NCI-H1092 treated with DMSO at 0.1 percent for 48 hours (cell line): Measurements from ENCODE around the gene HOXA1.

Experiments
- DNase-seq: peaks from one replicate; lab custom pipeline; 2025; lab: John Stamatoyannopoulos, UW

The HOXA1 gene

DNA sequence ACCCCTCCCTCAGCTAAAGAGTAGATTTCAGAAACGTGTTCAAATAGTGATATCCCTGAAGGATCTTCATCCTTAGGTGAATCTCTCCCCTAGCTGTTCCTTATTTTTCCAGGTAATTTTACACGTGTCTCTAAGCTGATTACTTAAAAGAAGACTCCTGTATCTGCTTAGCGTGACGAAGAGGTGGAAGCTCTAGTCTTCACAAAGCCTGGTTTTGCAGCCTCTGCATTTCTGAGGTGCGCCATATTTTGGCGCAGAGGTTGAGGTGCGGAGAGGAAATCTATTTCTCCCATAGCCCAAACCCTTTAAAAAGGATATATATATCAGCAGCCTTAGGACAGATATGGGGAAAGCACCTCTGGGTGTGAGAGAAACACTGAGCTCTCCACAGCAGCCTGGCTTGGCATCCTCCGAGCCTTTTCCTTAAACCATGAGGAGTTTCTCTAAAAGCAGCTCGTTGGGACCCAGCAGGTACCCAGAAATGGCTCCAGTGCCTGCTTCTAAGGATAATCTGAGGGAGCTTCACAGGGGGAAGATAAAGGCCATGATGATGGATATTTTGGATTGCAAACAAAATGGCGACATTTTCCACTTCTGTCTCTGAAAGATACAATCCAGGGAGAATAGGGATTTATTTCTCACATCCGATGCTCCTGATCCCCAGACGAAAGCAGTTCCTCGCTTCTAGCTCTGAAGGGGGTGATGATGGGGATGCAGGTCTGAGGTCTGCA, 9.7 kb upstream of the HOXA1 start:
- DNase-seq = no peak

- DNase-seq = no peak
These were observed 8.7 kb upstream of the HOXA1 start for GRCh38 chr7:27104341-27105058.

- no peak for DNase-seq
These were observed 7.9 kb upstream of the HOXA1 start for GRCh38 chr7:27103489-27104226.

GRCh38 chr7:27102581-27103442, 7.0 kb upstream of the HOXA1 start, which contains the start of gene HOXA2:
Gene HOXA2 (minus strand): TSS chr7:27102683. CDS start chr7:27102500, 183 bp downstream.
- no peak for DNase-seq

DNA sequence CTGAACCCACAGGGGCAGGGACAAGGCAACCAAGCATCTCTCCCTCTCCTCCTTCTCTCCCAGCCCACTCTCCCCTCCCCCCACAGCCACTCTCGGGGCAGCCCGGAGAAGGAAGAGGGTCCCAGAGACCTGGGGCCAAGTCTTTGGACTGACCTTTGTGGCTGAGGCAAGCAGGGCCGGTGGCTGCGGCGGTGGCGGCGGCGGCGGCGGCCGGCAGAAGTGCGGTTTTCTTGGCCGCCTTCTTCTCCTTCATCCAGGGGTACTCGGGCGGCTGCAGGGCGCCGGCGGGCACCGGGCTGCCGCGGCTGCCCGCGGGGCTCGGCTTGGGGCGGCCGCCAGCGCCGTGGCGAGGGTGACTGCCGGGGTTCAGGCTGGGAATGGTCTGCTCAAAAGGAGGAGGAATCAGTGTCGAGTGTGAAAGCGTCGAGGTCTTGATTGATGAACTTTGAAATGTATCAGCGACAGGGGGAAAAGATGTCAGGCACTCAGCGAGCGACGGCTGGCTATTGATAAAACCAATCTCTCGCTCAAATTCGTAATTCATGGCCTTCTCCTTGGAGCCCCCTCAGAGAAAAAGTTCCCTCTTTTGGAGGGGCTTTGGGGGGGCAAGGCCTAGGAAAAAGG, 6.3 kb upstream of the HOXA1 start:
- no peak for DNase-seq

GRCh38 chr7:27101171-27101956, 5.6 kb upstream of the HOXA1 start:
- DNase-seq = no peak

GRCh38 chr7:27100694-27101170, 4.9 kb upstream of the HOXA1 start:
- DNase-seq = no peak

DNA sequence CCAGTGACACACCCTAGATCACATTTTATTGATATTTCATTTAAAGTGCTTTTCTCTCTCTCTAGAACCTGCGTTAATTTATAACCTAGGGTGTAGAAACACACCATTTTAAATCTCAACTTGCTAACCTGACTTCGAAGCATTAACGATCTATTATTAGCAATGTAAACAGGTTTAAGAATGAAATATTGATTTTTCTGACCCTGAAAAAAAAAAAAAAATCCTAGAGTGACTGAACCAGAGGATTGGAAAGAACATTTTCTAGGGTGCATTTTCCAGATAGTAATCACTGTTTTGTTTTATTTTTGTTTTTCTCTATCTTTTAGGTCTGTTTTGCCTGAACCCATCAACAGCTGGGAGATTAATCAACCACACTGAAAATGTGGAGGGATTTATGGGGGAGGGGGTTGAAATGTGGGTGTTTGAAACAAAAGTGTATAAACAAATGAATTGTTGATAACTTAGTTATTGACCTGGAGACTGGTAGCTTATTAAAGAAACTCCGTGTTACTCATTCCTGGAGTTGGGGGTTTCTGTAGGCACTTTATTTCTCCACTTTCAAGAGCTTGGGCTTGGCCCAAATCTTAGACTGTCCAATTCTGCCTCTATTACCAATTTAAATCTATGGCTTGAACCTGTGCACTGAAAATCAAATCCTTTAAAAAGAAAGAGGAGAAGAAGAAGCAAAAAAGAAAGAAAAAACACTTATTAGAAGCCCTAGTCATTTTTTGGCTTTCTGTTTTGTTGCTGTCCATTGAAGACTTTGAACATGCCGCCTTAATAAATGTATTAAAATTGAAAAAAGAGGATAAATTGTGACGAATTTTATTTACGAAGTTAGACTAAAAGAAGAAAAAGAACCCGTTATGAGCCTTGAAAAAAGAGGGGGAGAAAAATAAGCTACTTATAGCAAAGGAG, 3.9 kb upstream of the HOXA1 start:
- no peak for DNase-seq

DNA sequence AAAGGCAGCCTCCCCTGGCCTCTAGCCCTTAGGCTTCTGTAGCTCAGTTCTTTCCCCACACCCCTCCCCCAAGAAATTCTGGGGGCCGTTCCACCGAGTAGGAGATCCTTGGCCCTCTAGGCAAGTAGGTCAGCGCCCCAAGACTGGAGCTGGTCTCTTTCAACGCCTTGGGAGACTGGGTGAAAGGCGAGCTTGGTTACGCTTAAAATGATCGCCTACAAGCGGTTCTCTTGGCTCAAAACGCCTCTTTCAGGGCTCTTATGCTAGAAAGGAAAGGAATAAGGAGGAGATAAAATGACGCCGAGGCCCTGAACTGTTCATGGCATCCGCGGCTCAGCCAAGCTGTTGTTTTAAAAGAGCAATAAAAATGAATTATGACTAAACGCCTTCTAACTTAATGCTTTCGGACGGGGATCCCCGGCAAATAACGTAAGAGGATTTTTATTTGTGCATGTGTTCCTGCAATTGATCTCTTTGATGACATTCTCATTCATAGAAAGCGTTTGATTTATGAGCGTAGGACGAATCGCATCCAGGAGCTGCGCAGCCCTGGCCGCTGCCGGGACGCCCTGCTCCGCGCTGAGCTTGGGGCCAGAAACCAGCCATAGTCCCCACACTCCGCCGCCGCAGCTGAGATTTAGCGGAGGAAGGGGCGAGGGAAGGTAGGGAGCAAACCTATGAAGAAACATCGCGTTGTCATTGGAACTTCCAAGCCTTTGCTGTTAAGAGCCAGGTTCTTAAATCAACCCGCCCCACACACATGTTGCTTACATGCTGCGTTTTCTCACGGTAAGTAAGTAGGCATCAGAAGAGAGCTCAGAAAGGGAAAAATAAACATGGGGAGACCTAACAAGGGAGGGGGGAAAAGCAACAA, 3.0 kb upstream of the HOXA1 start:
- DNase-seq = no peak

DNA sequence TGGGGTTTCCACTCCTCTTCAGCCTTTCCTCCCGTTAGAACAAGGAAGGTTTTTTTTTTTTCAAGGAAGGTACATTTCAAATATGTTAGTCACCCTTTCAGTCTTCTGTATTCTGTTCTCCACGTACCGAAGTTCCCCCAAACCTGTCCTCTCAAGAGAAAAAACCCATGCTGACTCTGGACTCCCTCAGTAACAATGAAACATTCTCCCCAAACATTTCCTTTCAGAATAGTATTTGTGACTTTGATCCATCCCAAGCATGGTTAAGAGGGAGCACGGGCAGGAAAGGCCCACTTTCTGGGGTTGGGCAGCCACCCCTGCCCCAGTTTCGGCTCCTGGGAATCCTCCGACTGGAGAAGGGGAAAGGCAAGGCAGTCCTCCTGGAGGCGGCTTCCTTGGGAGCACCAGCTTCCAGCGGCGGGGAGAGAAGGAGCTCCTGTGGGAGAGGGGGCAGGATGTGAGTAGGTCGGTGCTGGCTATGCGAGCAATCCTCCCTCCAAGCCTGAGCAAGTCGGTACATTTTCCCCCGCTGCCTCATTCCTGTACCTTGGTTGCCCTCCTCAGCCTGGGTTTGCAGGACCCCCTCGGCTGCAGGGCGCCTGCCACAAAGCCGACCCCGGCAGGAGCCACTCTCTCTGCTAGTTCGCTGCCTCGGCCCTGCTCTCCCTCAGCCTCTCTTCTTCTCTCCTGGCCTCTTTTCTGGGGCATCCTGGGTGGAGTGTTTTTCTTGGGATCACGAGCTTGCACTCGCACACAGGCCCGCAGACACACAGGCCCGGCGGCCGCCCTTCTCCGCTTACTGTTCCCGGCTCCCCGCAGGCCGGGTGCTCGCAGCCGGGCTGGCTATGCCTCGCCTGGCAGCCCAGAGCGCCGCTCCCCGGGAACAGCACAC, 2.1 kb upstream of the HOXA1 start:
- DNase-seq = no peak

GRCh38 chr7:27096768-27097514, 1.1 kb upstream of the HOXA1 start:
- DNase-seq = peak; percentile 58

GRCh38 chr7:27095050-27095896, 527 bp downstream of the HOXA1 start:
- no peak for DNase-seq

GRCh38 chr7:27094304-27095049, 1.3 kb downstream of the HOXA1 start:
- DNase-seq = no peak

DNA sequence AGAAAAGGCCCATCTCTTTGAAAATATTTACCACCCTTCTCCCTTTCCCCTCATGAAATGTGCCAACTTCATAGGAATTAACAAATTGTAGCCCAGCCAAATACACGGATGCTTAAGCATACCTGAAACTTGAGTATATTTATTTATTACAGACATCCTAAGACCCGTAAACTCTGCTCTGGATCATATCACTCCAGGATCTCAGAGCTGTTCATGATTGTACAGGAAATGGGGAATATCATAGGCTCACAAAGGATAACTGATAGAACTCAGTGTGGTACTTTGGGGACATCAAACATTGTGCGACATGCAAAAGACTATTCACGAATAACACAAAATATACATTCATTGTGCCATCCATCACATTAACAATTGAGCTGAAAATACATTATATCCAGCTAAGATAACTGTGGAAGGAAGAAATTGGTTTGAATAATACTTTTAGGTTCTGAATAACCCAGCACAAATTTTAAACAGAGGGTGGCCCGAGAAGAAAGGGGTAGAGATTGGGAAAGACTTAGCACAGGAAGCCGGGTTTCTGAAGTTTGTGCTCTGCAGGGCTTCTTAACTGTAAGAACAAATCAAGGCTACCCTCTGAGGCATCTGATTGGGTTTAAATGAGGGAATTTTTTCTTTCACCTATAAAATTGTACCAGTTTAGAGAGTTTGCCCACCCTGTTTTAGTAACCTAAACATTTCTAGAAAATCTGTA, 2.5 kb downstream of the HOXA1 start:
- DNase-seq = no peak
